Activated B cell treated with CpG ODN at 0.5 μM for 24 hours (primary cell): ENCODE results near the gene RECK. TPM values are rescaled to one million over a fixed set of nuclear protein-coding genes. Genes with fewer than 3 reads are reported as not detected.
A peak's percentile ranks its signal among the peaks of the same experiment; 100 is the strongest.

Experiments used
- ATAC-seq: fragments of 200-7000 bp; cut with Tn5 transposase; one replicate; pipeline ENCODE4 v1.10.0; 2021; ENCODE audit warnings: low read depth, mild to moderate bottlenecking, moderate library complexity
- CTCF ChIA-PET: fragments of 350-600 bp; sonication (Branson Sonifier 250); formaldehyde crosslinking; loops from one replicate; lab custom pipeline; 2021; ENCODE audit warnings: antibody characterized with exemption; lab: Charles Lee
- POLR2A ChIA-PET: fragments of 350-600 bp; sonication (Branson Sonifier 250); formaldehyde crosslinking; loops from one replicate; lab custom pipeline; 2021; ENCODE audit warnings: antibody characterized with exemption; lab: Charles Lee
- DNase-seq: peaks from one replicate; pipeline ENCODE4 v3.0.0; 2022
- H3K27ac Mint-ChIP-seq: one replicate; pipeline ENCODE4 v1.8.0; 2020; ENCODE audit warnings: mixed read lengths
- H3K27me3 Mint-ChIP-seq: one replicate; pipeline ENCODE4 v1.8.0; 2021; ENCODE audit warnings: mixed read lengths
- H3K36me3 Mint-ChIP-seq: one replicate; pipeline ENCODE4 v1.8.0; 2021; ENCODE audit warnings: low read depth, mixed read lengths
- H3K4me1 Mint-ChIP-seq: one replicate; pipeline ENCODE4 v1.8.0; 2021; ENCODE audit warnings: mixed read lengths
- H3K4me3 Mint-ChIP-seq: one replicate; pipeline ENCODE4 v1.8.0; 2020; ENCODE audit warnings: mild to moderate bottlenecking, mixed read lengths
- H3K9me3 Mint-ChIP-seq: one replicate; pipeline ENCODE4 v1.8.0; 2020; ENCODE audit warnings: mixed read lengths
- intact Hi-C: fragments of 100-400 bp; cut with micrococcal nuclease; formaldehyde crosslinking; loops from one replicate; pipeline ENCODE4 v1.15.1; 2024
- total RNA-seq: library from RNA; stranded (reverse); gene quantifications from 2 replicates; pipeline ENCODE4 v1.2.3, GENCODE V29; 2022
- TF ChIP-seq, protein P1 (sequence below): fragments of 200-600 bp; IDR thresholded peaks from one replicate; pipeline ENCODE4 v1.8.0; 2022; ENCODE audit warnings: antibody characterized with exemption, mild to moderate bottlenecking

The RECK gene
- total RNA-seq, 1 donor from 2014 or later, result 4.2 TPM

DNA sequence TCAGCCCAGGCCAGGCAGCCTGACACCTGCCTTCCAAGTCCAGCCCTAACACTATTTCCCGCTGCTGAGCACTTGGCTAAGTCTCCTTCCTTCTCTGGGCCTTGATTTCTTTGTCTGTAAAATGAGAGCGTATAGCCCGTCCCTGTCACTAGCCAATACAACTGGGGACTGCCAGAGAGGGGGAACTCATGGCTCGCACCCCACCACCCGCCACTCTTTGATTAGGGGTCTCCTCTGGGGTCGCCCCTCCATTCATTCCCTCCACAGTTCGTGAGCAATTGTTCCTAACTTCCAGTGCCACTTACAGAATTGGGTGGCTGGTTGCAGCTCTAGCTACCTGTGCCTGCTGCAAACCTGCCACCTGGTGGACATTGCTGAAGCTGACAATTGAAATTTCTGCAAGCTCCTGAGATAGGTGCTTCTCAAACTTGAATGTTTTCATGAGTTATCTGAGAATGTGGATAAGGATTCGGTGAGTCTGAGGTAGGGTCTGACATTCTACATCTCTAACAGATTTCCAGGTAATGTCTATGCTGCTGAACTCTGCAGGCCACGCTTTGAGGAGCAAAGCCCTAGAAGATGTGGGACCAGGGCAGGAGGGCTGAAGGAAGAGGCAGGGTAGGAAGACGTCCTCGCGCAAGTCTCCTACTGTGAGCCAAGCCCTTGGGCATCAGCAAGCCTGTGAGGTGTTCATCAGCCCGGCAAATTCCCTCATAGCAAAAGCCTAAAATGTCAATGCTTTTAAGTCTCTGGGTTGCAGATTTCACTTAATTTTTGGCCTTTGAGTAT, 13.3 kb upstream of the RECK start:
- H3K27me3 Mint-ChIP-seq, result peaks cover 6% of the 10 kb centered on the region
- POLR2A ChIA-PET, result no interaction called here
- intact Hi-C loops, result loop anchor here (1.0 to 2.0 kb wide), 4 partner anchors 14 to 143 kb away; no protein-coding TSS in a partner anchor
- H3K4me1 Mint-ChIP-seq, result no peaks in the 10 kb centered on the region
- no peaks in the 10 kb centered on the region for H3K36me3 Mint-ChIP-seq
- H3K9me3 Mint-ChIP-seq, result no peaks in the 10 kb centered on the region
- TF ChIP-seq, protein P1, sequence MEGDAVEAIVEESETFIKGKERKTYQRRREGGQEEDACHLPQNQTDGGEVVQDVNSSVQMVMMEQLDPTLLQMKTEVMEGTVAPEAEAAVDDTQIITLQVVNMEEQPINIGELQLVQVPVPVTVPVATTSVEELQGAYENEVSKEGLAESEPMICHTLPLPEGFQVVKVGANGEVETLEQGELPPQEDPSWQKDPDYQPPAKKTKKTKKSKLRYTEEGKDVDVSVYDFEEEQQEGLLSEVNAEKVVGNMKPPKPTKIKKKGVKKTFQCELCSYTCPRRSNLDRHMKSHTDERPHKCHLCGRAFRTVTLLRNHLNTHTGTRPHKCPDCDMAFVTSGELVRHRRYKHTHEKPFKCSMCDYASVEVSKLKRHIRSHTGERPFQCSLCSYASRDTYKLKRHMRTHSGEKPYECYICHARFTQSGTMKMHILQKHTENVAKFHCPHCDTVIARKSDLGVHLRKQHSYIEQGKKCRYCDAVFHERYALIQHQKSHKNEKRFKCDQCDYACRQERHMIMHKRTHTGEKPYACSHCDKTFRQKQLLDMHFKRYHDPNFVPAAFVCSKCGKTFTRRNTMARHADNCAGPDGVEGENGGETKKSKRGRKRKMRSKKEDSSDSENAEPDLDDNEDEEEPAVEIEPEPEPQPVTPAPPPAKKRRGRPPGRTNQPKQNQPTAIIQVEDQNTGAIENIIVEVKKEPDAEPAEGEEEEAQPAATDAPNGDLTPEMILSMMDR, result peak; percentile 85
- H3K4me3 Mint-ChIP-seq, result no peak overlapping the region
- CTCF ChIA-PET, result interaction anchor here (0.6 to 4.1 kb wide), 20 partner anchors 9 to 198 kb away, joined by 3 to 58 read pairs (median 5); partner anchors contain the start of gene RECK
- peak; percentile 79 for ATAC-seq
- no peak overlapping the region for H3K27ac Mint-ChIP-seq
- peak; percentile 44 for DNase-seq

DNA sequence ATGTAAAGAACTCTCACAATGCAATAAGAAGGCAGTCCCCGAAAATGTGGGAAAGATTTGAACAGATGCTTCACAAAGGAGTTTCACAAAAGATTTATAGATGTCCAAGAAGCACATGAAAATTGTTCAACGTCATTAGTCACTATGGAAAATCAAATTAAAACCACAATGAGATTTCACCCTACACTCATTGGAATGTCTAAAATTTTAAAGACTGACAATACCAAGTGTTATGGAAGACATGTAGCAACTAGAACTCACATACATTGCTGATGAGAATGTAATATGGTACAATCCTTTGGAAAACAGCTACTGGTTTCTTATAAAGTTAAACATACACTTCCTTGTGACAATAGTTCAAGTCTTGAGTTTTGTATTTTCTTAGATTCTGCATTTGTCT, 11.0 kb upstream of the RECK start:
- ChIA-PET POLR2A (no interaction called here), CTCF (interaction anchor here (3.8 to 4.1 kb wide), 2 partner anchors 70 to 123 kb away, joined by 21 to 58 read pairs; no protein-coding TSS in a partner anchor)
- no peak for ATAC-seq
- H3K9me3 Mint-ChIP-seq, result no peaks in the 10 kb centered on the region
- H3K27ac Mint-ChIP-seq, result no peak overlapping the region
- intact Hi-C loops, result no loop called here
- TF ChIP-seq, protein P1, result no peak
- H3K4me1 Mint-ChIP-seq, result peaks cover 14% of the 10 kb centered on the region
- no peaks in the 10 kb centered on the region for H3K27me3 Mint-ChIP-seq
- no peaks in the 10 kb centered on the region for H3K36me3 Mint-ChIP-seq
- no peak for DNase-seq
- H3K4me3 Mint-ChIP-seq, result no peak overlapping the region

- H3K9me3 Mint-ChIP-seq, result no peaks in the 10 kb centered on the region
- ATAC-seq, result no peak
- TF ChIP-seq, protein P1, result no peak
- no peaks in the 10 kb centered on the region for H3K36me3 Mint-ChIP-seq
- ChIA-PET POLR2A (interaction anchor here (0.7 kb wide), 1 partner anchor 31 kb away, joined by 3 read pairs; no protein-coding TSS in a partner anchor), CTCF (interaction anchor here (0.7 to 1.9 kb wide), 5 partner anchors 9 to 74 kb away, joined by 3 to 5 read pairs (median 3); no protein-coding TSS in a partner anchor)
- H3K27ac Mint-ChIP-seq, result no peak overlapping the region
- no peak for DNase-seq
- peaks cover 14% of the 10 kb centered on the region for H3K4me1 Mint-ChIP-seq
- intact Hi-C loops, result no loop called here
- H3K27me3 Mint-ChIP-seq, result peaks cover 4% of the 10 kb centered on the region
- no peak overlapping the region for H3K4me3 Mint-ChIP-seq
Measured at GRCh38 chr9:36029202-36029601, 7.5 kb upstream of the RECK start.

DNA sequence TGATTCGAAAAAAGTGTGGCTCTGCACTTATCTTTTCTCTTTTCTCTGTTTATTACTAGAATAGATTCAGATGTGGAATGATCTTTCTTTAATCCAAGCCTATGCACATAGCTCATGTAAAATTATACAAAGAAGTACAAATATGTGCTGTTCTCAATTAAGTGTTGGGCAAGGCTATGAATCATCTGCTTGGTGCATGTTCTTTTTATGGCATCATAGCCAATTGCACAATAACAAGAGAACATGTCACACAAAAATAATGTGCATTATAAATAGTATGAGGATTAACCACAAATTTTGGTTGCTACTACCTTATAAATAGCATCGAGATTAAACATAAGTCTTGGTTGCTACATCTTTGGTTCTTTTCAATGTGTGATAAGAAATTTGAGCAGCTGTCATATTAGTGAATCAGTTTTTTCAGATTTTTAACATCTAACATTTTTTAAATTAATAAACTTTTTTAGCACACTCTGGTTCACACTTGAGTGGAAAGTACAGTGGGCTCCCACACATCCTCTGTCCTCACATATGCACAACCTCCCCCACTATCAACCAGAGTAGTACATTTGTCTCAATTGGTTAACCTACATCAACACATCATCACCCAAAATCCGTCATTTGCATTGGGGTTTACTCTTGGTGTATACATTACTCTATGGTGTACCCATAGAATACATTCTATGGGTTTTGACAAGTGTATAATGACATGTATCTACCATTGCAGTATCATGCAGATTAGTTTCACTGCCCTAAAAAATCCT, 6.8 kb upstream of the RECK start:
- no peak overlapping the region for H3K4me3 Mint-ChIP-seq
- ATAC-seq (no peak), DNase-seq (no peak)
- no peak overlapping the region for H3K27ac Mint-ChIP-seq
- no peaks in the 10 kb centered on the region for H3K36me3 Mint-ChIP-seq
- ChIA-PET CTCF (interaction anchor here (0.7 to 1.9 kb wide), 5 partner anchors 8 to 75 kb away, joined by 3 to 5 read pairs (median 3); no protein-coding TSS in a partner anchor), POLR2A (interaction anchor here (0.7 kb wide), 1 partner anchor 30 kb away, joined by 3 read pairs; no protein-coding TSS in a partner anchor)
- H3K27me3 Mint-ChIP-seq, result peaks cover 4% of the 10 kb centered on the region
- intact Hi-C loops, result loop anchor here (10.0 kb wide), 1 partner anchor 915 kb away; the partner anchor contains the start of gene ATOSB
- TF ChIP-seq, protein P1, result no peak
- peaks cover 14% of the 10 kb centered on the region for H3K4me1 Mint-ChIP-seq
- H3K9me3 Mint-ChIP-seq, result no peaks in the 10 kb centered on the region
